Activated CD4-positive, alpha-beta memory T cell treated with anti-CD3 and anti-CD28 coated beads, Interleukin-2, amount 10 ng/mL, durations not matched to agents 7 days and 5 days (primary cell): Measurements from ENCODE around the gene GBX2. TPM values are rescaled to one million over a fixed set of nuclear protein-coding genes. Genes with fewer than 3 reads are reported as not detected.

Source experiments
- CTCF ChIA-PET: fragments of 350-600 bp; sonication (Branson Sonifier 250); formaldehyde crosslinking; loops from one replicate; lab custom pipeline; 2021; ENCODE audit warnings: antibody characterized with exemption, inconsistent platforms; lab: Charles Lee
- POLR2A ChIA-PET: fragments of 350-600 bp; sonication (Branson Sonifier 250); formaldehyde crosslinking; loops from one replicate; lab custom pipeline; 2021; ENCODE audit warnings: antibody characterized with exemption; lab: Charles Lee
- DNase-seq: peaks from one replicate; pipeline ENCODE4 v3.0.0-alpha.2; 2020
- H3K27ac Mint-ChIP-seq: one replicate; pipeline ENCODE4 v1.8.0; 2021; ENCODE audit warnings: mild to moderate bottlenecking, mixed read lengths
- H3K27me3 Mint-ChIP-seq: one replicate; pipeline ENCODE4 v1.8.0; 2021; ENCODE audit warnings: mixed read lengths
- H3K36me3 Mint-ChIP-seq: one replicate; pipeline ENCODE4 v1.8.0; 2021; ENCODE audit warnings: low read depth, mixed read lengths
- H3K4me1 Mint-ChIP-seq: one replicate; pipeline ENCODE4 v1.8.0; 2021; ENCODE audit warnings: mixed read lengths
- H3K4me3 Mint-ChIP-seq: one replicate; pipeline ENCODE4 v1.8.0; 2021; ENCODE audit warnings: mild to moderate bottlenecking, mixed read lengths
- H3K9me3 Mint-ChIP-seq: one replicate; pipeline ENCODE4 v1.8.0; 2021; ENCODE audit warnings: mixed read lengths
- total RNA-seq, 2 experiments: library from RNA; stranded (reverse); gene quantifications; one replicate each; pipeline ENCODE4 v1.2.3, GENCODE V29; 2021

GBX2 gene
- total RNA-seq, 2 experiments from 2014 or later = not detected

DNA sequence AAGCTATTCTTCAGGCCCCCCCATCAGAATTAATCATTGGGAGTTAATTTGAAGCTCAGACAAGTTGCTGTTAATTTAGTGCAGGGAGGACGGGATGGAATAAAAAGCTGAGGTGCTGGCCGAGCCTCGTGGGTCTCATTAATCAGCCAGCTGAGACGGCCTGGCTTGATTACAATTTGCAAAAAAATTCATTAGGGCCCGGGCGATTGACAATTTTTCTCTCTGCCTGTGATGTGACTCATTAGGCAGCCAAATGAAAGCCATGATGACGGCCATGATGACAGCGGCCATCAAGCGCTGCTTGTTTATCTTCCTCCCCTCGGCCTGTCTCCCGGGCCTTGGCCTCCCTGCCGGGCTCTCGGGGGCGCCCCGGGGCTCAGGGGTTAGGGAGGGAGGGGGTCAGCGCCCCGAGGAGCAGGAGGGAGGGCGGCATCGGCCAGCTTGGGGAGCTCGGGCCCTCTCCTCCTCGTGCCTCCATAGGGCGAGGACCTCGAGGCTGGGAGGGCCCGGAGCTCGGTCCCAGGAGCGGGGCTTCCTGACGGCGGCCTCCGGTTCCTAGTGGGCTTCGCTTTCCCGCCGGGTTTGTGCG is 5.2 kb downstream of the GBX2 start:
- no peak for DNase-seq
- peaks cover 58% of the 10 kb centered on the region for H3K27me3 Mint-ChIP-seq
- CTCF ChIA-PET = interaction anchor here (0.7 kb wide), 1 partner anchor 15 kb away, joined by 3 read pairs; no protein-coding TSS in a partner anchor
- H3K9me3 Mint-ChIP-seq = no peaks in the 10 kb centered on the region
- no peaks in the 10 kb centered on the region for H3K36me3 Mint-ChIP-seq
- H3K4me3 Mint-ChIP-seq = no peak overlapping the region
- H3K27ac Mint-ChIP-seq = no peak overlapping the region
- peaks cover 2% of the 10 kb centered on the region for H3K4me1 Mint-ChIP-seq
- POLR2A ChIA-PET = no interaction called here

DNA sequence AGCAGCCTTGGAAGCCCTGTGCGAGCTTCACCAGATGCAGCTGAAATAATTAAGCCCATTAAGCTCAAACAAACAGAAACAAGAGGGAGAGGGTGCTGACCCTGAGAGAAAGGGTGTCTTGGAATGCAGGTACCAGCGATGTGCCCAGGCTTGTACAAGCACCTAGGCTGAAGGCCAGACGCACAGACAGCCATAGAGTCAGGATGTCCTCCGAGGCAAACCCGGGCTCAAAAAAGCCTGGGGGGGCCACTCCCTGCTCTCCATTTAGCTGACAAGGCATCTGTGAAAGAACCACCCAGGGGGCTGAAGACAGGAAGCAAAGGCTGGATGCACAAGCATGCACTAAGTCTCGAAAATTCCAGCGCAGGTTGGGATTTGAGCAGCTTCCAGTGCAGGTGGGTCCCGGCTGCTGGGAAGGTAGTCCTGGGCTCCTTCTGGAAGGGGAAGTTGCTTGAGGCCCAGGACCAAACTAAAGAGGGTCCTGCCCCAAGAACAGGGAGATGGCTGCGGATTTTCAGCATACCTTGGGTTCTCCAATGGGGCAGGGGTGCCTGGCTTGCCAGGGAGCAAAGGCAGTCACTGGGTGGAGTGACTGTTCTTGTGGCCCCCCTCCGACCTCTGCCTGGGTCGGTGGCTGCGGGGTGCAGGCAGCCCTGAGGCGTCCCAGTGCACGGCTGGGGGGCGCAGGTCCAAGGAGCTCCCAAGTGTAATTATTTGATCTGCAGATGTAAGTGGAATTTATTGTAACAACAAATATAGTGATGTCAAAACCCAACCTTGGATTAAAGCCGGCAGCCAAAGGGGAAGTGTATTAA is 5.9 kb downstream of the GBX2 start:
- Mint-ChIP-seq H3K36me3 (no peaks in the 10 kb centered on the region), H3K4me3 (no peak overlapping the region), H3K9me3 (no peaks in the 10 kb centered on the region), H3K27ac (no peak overlapping the region), H3K27me3 (peaks cover 65% of the 10 kb centered on the region), H3K4me1 (peaks cover 2% of the 10 kb centered on the region)
- POLR2A ChIA-PET = no interaction called here
- CTCF ChIA-PET = interaction anchor here (0.7 kb wide), 1 partner anchor 16 kb away, joined by 3 read pairs; no protein-coding TSS in a partner anchor
- no peak for DNase-seq

DNA sequence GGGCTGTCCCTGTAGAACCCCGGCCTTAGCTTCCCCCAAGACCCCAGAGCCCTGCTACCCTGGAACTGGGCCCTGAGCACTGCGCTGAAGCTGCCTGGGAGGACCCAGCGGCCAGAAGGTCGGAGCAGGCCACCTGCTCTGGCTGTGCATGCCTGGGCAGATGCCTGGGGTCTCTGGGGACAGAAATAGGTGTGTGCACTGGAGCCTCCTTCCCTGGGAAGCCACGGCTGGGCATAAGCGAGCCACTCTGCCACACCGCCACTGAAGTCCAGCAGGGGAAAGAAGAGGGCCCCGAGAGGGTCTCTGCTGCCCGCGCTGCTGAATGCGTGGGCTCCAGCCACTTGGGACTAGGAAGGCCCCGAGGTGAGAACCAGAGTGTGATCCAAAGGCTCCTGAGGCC is 6.7 kb downstream of the GBX2 start:
- Mint-ChIP-seq H3K27me3 (peaks cover 60% of the 10 kb centered on the region), H3K4me1 (no peaks in the 10 kb centered on the region), H3K27ac (no peak overlapping the region), H3K36me3 (no peaks in the 10 kb centered on the region), H3K9me3 (no peaks in the 10 kb centered on the region), H3K4me3 (no peak overlapping the region)
- ChIA-PET POLR2A (no interaction called here), CTCF (no interaction called here)
- no peak for DNase-seq

DNA sequence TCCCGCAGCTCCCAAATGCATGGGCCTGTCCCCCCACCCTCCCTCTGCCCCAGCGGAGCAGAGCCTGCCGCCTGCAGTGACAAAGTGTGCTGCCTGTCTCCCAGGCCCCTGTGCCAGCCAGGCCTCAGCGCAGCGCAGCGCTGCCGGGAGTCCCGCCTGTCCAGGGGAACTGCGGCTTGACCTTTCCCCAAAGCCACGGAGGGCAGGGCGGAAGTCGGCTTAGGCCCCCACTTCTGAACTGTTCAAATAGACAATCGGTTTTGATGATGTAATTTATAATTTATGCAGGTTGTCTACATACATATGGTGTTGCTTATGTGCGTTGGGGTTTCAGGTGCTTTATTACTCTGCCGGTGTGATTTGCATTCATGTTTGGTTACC is 7.1 kb downstream of the GBX2 start:
- peaks cover 56% of the 10 kb centered on the region for H3K27me3 Mint-ChIP-seq
- no peaks in the 10 kb centered on the region for H3K4me1 Mint-ChIP-seq
- no peak for DNase-seq
- no peak overlapping the region for H3K4me3 Mint-ChIP-seq
- CTCF ChIA-PET = no interaction called here
- H3K27ac Mint-ChIP-seq = no peak overlapping the region
- H3K36me3 Mint-ChIP-seq = no peaks in the 10 kb centered on the region
- POLR2A ChIA-PET = no interaction called here
- H3K9me3 Mint-ChIP-seq = no peaks in the 10 kb centered on the region

DNA sequence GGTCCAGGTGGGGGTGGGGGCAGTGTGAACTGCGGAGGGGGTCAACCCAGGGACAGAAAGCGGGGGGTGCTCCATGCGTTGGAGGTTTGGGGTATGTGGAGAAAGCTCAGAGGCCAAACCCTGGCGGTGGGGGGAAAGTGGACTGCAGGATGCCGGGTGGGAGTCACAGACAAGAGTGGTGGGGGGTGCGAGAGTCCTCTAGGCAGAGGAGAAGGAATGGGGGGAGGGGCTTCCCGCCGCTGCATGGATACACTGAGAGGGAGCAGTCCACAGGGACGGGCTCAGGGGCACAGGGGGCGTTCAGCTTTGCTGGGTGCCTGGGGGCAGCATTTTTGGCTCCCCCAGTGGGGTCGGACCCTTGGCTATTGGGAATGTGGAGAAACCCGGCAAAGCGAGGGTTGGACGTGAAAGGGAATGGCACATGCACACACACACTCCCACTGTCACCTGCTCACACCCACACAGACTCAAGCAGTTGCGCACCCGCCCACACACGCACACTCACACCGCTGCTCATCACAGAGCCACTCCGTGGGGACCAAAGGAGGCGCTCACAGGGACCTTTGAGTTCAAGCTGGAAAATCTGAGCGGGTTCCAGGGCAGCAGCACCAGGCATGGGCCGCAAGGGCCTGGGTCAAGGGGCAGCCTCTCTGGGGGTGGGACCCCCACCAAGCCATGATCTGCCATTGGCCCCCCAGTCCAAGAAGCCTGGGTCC is 7.7 kb downstream of the GBX2 start:
- Mint-ChIP-seq H3K9me3 (no peaks in the 10 kb centered on the region), H3K4me1 (no peaks in the 10 kb centered on the region), H3K27ac (no peak overlapping the region), H3K36me3 (no peaks in the 10 kb centered on the region), H3K4me3 (no peak overlapping the region), H3K27me3 (peaks cover 51% of the 10 kb centered on the region)
- no peak for DNase-seq
- POLR2A ChIA-PET = no interaction called here
- CTCF ChIA-PET = no interaction called here

DNA sequence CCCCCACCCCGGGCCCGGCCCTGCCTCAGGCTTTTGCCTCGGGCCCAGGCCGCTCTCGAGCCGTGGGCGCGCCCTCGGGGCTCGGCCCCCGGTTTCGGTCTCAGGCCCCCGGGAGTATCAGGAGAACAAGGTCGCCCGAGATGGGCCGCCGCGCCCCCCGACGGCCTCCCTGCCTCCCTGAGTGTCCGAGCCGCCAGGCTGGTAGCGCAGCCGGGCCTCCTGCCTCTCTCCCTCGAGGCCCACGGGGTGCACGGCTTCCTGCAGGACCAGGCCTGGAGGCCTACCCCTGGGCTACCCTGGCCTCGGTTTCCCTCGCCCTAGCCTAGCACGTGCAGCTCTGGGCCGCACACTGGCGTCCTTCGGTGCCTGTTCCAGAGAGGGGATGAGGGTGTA is 8.4 kb downstream of the GBX2 start:
- H3K4me3 Mint-ChIP-seq = no peak overlapping the region
- H3K27me3 Mint-ChIP-seq = peaks cover 44% of the 10 kb centered on the region
- CTCF ChIA-PET = no interaction called here
- no peaks in the 10 kb centered on the region for H3K36me3 Mint-ChIP-seq
- POLR2A ChIA-PET = no interaction called here
- DNase-seq = no peak
- H3K4me1 Mint-ChIP-seq = no peaks in the 10 kb centered on the region
- no peaks in the 10 kb centered on the region for H3K9me3 Mint-ChIP-seq
- H3K27ac Mint-ChIP-seq = no peak overlapping the region

DNA sequence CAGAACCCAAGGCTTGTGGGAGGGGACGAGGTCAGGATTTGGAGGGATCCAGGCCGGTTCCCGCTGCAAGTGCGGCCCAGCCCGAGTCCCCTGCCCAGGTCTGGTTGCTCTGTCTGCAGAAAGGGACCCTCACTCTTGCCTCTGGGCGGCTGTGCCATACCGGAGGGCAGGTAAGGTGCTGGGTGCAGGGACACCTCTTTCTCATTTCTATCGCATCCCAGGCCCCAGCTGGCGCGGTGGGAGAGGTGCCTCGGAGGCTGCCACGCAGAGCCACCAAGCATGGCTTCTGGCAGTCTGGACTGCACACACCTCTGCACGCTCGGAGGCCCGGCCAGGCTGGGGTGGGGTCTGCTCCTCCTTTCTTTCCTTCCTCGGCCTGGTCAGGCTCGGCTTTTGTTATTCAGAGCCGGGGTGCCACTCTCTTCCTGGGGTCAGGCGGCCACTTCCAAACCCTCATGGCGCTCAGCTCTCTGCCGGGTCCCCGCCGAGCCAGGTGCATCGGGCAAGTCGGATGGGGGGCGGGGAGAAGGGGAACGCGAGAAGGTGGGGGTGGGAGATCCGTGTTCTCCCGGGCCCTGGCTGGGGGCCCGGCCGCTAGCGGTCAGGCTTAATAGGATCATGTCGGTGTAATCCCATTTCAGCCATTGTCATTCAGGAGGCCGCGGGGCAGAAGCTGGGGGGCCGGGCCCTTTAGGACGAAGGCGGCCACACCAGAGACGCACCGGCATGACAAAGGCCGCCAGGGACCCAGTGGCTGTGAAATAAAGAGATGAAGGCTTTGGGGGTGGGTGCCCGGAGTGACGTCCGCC is 9.0 kb downstream of the GBX2 start:
- CTCF ChIA-PET = no interaction called here
- POLR2A ChIA-PET = no interaction called here
- H3K27me3 Mint-ChIP-seq = peaks cover 42% of the 10 kb centered on the region
- H3K4me3 Mint-ChIP-seq = no peak overlapping the region
- no peak overlapping the region for H3K27ac Mint-ChIP-seq
- H3K36me3 Mint-ChIP-seq = no peaks in the 10 kb centered on the region
- no peak for DNase-seq
- H3K4me1 Mint-ChIP-seq = no peaks in the 10 kb centered on the region
- peaks cover 2% of the 10 kb centered on the region for H3K9me3 Mint-ChIP-seq

DNA sequence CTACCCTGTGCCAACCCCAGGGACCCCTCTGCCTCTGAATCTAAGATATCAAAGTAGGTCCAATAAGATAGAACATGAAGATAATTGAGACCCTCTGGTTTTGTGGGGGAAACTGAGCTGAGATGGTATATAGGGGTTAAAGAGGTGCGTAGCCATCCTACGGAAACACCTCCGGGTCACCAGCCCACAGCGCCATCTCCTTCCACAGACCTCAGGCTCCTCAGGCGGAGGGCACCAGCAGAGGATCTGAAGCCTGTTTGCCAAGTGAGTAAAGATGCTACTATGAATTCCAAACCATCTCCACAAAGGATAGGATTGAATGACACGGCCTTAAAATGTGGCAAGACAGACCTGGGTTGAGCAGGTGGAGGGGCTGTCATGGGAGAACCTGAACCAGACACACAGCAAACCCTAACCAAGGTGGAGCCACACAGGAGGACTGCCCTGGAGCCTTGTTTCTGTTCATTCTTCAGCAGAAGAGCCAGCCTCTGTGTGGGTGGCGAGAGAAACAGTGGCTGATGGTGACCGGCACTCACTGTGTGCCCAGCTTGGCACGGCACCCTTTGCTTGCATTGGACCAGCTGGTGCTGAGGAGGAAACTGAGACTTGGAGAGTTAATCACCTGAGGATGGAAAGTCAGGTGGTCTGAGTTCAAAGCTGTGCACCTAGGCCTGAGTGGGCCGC is 10.2 kb downstream of the GBX2 start:
- peaks cover 41% of the 10 kb centered on the region for H3K27me3 Mint-ChIP-seq
- no peak for DNase-seq
- H3K27ac Mint-ChIP-seq = no peak overlapping the region
- POLR2A ChIA-PET = no interaction called here
- no peaks in the 10 kb centered on the region for H3K36me3 Mint-ChIP-seq
- H3K9me3 Mint-ChIP-seq = peaks cover 2% of the 10 kb centered on the region
- no peaks in the 10 kb centered on the region for H3K4me1 Mint-ChIP-seq
- H3K4me3 Mint-ChIP-seq = no peak overlapping the region
- CTCF ChIA-PET = no interaction called here

DNA sequence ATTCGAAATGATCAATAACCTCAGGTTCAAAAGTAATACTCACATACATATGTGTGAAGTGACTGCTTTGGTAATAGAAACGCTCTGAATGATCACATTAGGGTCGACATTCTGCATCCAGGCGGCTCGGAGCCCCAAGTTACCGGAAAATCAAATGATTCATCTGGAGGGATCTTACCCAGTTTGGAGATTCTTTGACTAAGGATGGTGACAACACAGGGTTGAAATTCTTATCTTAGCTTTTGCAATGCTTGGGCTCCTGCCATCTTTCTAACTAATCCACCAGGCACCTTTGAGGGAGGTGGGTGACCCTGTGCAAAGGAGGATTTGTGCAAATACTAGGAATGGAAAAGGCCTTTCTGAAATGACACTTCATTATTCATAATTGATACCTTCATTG is 10.8 kb downstream of the GBX2 start:
- CTCF ChIA-PET = no interaction called here
- H3K4me3 Mint-ChIP-seq = no peak overlapping the region
- H3K27ac Mint-ChIP-seq = no peak overlapping the region
- no peaks in the 10 kb centered on the region for H3K36me3 Mint-ChIP-seq
- no peaks in the 10 kb centered on the region for H3K4me1 Mint-ChIP-seq
- POLR2A ChIA-PET = no interaction called here
- H3K9me3 Mint-ChIP-seq = peaks cover 2% of the 10 kb centered on the region
- DNase-seq = no peak
- peaks cover 37% of the 10 kb centered on the region for H3K27me3 Mint-ChIP-seq

DNA sequence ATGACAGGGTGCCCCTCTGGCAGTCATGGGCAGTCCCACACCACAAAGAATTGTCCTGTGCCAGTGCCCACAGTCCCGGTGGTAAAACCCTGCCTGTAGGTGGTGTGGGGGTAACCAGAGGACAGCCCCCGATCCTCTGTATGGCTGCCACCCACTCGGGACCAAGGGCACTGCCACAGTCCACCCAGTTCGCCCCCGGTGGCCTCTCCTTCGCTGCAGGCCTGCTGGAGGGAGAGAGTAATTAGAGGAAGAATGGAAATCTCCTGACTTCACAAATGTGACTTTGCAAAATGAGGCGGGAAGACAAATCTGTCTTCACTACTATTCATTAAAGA is 11.4 kb downstream of the GBX2 start:
- no peak for DNase-seq
- ChIA-PET CTCF (no interaction called here), POLR2A (no interaction called here)
- H3K4me1 Mint-ChIP-seq = no peaks in the 10 kb centered on the region
- peaks cover 2% of the 10 kb centered on the region for H3K9me3 Mint-ChIP-seq
- no peak overlapping the region for H3K27ac Mint-ChIP-seq
- H3K4me3 Mint-ChIP-seq = no peak overlapping the region
- H3K36me3 Mint-ChIP-seq = no peaks in the 10 kb centered on the region
- peaks cover 33% of the 10 kb centered on the region for H3K27me3 Mint-ChIP-seq

DNA sequence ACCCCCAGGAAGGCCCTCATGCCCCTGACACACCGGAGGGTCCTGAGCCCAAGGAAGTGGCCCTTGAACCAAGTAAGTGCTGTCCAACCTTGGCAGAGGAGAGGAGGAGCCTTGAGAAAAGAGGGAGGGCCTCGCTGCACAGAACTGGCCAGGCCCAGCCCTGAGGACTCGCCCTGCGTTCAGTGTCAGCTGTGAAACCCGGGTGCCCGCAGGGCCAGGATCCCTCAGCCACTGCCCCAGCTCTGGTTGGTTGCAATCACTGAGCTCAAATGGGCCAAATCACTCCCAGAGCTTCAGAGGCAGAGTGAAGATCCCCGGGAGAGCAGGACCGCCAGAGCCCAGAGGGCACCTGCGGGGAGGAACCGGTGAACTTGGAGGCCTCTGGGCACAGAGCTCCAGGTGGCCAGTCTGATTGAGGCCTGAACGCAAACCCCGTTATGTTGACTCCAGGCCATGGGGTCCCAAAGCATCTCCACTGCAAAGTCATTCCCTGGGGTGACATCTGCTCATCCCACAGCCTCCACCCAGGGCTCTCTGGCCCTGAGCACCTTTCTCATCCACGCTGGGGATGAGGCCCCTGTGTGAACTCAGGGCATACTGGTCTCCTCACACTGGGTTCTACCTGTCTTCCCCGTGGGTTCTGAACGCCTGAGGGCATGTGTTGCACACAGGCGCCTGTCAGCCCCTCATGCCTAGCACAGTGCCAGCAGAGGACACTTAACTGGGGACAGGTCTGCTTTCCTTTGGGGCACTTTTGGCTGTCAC is 11.9 kb downstream of the GBX2 start:
- H3K27me3 Mint-ChIP-seq = peaks cover 27% of the 10 kb centered on the region
- no peak overlapping the region for H3K27ac Mint-ChIP-seq
- H3K9me3 Mint-ChIP-seq = peaks cover 2% of the 10 kb centered on the region
- no peaks in the 10 kb centered on the region for H3K36me3 Mint-ChIP-seq
- POLR2A ChIA-PET = no interaction called here
- no peak overlapping the region for H3K4me3 Mint-ChIP-seq
- CTCF ChIA-PET = interaction anchor here (1.6 kb wide), 1 partner anchor 377 kb away, joined by 3 read pairs; no protein-coding TSS in a partner anchor
- no peaks in the 10 kb centered on the region for H3K4me1 Mint-ChIP-seq
- DNase-seq = no peak

DNA sequence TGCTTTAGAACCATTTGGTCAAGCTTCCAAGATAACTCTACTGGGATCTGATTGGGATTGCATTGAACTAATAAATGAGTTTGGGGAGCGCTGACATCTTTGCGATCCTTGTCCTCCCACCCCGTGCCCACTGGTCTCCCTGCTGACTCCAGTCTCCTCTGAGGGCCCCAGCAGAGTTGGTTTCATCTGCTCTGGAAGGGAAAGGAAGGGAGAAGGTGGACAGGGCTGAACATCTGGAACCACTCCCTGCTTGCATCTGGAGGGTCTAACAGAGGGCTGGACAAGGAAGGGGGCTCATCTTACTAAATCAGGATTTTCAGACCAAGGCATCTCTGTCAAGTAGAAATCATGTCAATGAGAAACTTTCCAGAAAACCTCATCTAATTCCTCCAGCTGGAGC is 12.8 kb downstream of the GBX2 start:
- Mint-ChIP-seq H3K9me3 (peaks cover 2% of the 10 kb centered on the region), H3K4me3 (no peak overlapping the region), H3K36me3 (no peaks in the 10 kb centered on the region), H3K27ac (no peak overlapping the region), H3K27me3 (peaks cover 20% of the 10 kb centered on the region), H3K4me1 (no peaks in the 10 kb centered on the region)
- POLR2A ChIA-PET = no interaction called here
- CTCF ChIA-PET = interaction anchor here (1.6 kb wide), 1 partner anchor 376 kb away, joined by 3 read pairs; no protein-coding TSS in a partner anchor
- no peak for DNase-seq
